GM18909 (cell line): Measurements from ENCODE around the gene TLNRD1.

ENCODE experiments used
- ATAC-seq: cut with Tn5 transposase; IDR thresholded peaks from one replicate; pipeline ENCODE4 v1.9.1; 2021; ENCODE audit warnings: mild to moderate bottlenecking; ENCODE audit not compliant: unreplicated experiment, poor library complexity

The TLNRD1 gene

GRCh38 chr15:81050805-81051204 is 50.1 kb downstream of the TLNRD1 start:
- ATAC-seq, result no peak

GRCh38 chr15:81052046-81052445 is 51.3 kb downstream of the TLNRD1 start:
- ATAC-seq, result no peak

- no peak for ATAC-seq
Observed at GRCh38 chr15:81053621-81054020, 52.9 kb downstream of the TLNRD1 start.

GRCh38 chr15:81054236-81054635 is 53.5 kb downstream of the TLNRD1 start:
- no peak for ATAC-seq
